Transverse colon (tissue), 4 donors: ENCODE results near the gene CLASP2. TPM values are rescaled to one million over a fixed set of nuclear protein-coding genes. Genes with fewer than 3 reads are reported as not detected.
"Not testable (repeated sequence)": the region's sequence is repeated elsewhere in the genome, so short reads cannot be mapped to it uniquely, and the experiment has no call there.

ENCODE experiments used
- DNase-seq: peaks from one replicate; pipeline ENCODE4 v3.0.0-alpha.2; 2019
- H3K27ac ChIP-seq, 4 donors: fragments of 200-600 bp; sonication (generic); 2 replicates each; pipeline ENCODE4 v1.5.1; 2016 to 2018; ENCODE audit warnings: inconsistent platforms in 4 of 4
- H3K27me3 ChIP-seq: fragments of 200-600 bp; sonication (generic); 2 replicates; pipeline ENCODE4 v1.5.1; 2017; ENCODE audit warnings: inconsistent platforms
- H3K36me3 ChIP-seq, 4 donors: fragments of 200-600 bp; sonication (generic); 2 replicates each; pipeline ENCODE4 v1.5.1; 2017 to 2019; ENCODE audit warnings: inconsistent platforms in 4 of 4
- H3K4me1 ChIP-seq, 4 donors: fragments of 200-600 bp; sonication (generic); 2 replicates each; pipeline ENCODE4 v1.5.1; 2017 to 2020; ENCODE audit warnings: inconsistent platforms in 4 of 4
- H3K4me3 ChIP-seq, 4 donors: fragments of 200-600 bp; sonication (generic); 1 replicate in 1 of 4; 2 replicates in 3 of 4; pipeline versions ENCODE4 v1.5.1 to v1.6.1; 2017 to 2019; ENCODE audit warnings: inconsistent platforms in 4 of 4
- H3K9me3 ChIP-seq, 2 donors: fragments of 200-600 bp; sonication (generic); 2 replicates each; pipeline ENCODE4 v1.5.1; 2017 to 2019; ENCODE audit warnings: inconsistent platforms in 2 of 2
- CTCF ChIP-seq, 5 experiments: fragments of 200-600 bp in 3 of 5; fragments of 450-650 bp in 2 of 5; sonication (generic) in 3 of 5; IDR thresholded peaks; 1 replicate in 2 of 5; 2 replicates in 3 of 5; pipeline ENCODE4 v1.5.1; 2016 to 2017; ENCODE audit warnings: antibody characterized with exemption in 5 of 5, inconsistent platforms in 3 of 5, mild to moderate bottlenecking in 2 of 5, moderate library complexity in 1 of 5
- EP300 ChIP-seq: sonication (generic); formaldehyde crosslinking; IDR thresholded peaks from one replicate; pipeline ENCODE4 v1.6.1; 2017; ENCODE audit warnings: antibody characterized with exemption, low read depth
- POLR2A ChIP-seq: fragments of 450-650 bp; IDR thresholded peaks from one replicate; pipeline ENCODE4 v1.6.1; 2016; ENCODE audit warnings: antibody characterized with exemption, mild to moderate bottlenecking, moderate library complexity
- POLR2AphosphoS5 ChIP-seq, 3 donors: sonication (generic); formaldehyde crosslinking; IDR thresholded peaks; one replicate each; pipeline ENCODE4 v1.6.1; 2016; ENCODE audit warnings: antibody characterized with exemption in 3 of 3
- WGBS, 2 donors: methylation state at CpG; one replicate each; pipeline ENCODE4 v1.1.5; 2018; ENCODE audit warnings: low coverage in 1 of 2; 5-methylcytosine and 5-hydroxymethylcytosine counted together
- in situ Hi-C, 4 donors: fragments of 200-750 bp; cut with MboI; loops; one replicate each; pipeline versions ENCODE4 v1.15.0 to v1.15.1; 2017; ENCODE audit warnings: low sequenced_read_pairs in 3 of 4, low pct_ligation_motif_present in 1 of 4, low pct_unique_long_range_greater_than_20kb in 1 of 4
- intact Hi-C: fragments of 100-400 bp; cut with DNase I; formaldehyde crosslinking; loops from one replicate; pipeline ENCODE4 v1.15.1; 2023; ENCODE audit warnings: low total_unique reads
- total RNA-seq, 4 donors: library from RNA; depleted of rRNA; stranded (reverse); fragments of >200 nt; gene quantifications; one replicate each; pipeline ENCODE4 v1.1.0, GENCODE V29; 2016

Gene CLASP2
- total RNA-seq, 4 donors from 2014 or later, result 50.0 to 119 (median 56.6) TPM

- H3K4me3 ChIP-seq, result no peak overlapping the region
- intact Hi-C loops, result no loop called here
- no peak overlapping the region for H3K27ac ChIP-seq
- no peak for TF ChIP-seq POLR2A
- no peak for TF ChIP-seq EP300
- no peak for TF ChIP-seq POLR2AphosphoS5 (IDR thresholded peaks at IDR 0.05)
- no peak for TF ChIP-seq CTCF (IDR thresholded peaks at IDR 0.05)
- H3K9me3 ChIP-seq, result no peaks in the 10 kb centered on the region
- H3K36me3 ChIP-seq, result peaks cover 0 to 23% (median 4%) of the 10 kb centered on the region in 4 donors
- H3K27me3 ChIP-seq, result no peaks in the 10 kb centered on the region
- DNase-seq, result no peak
- 33 to 70% methylated on average over 1 of the region's 1 CpG for WGBS, 2 donors
- in situ Hi-C loops, result no loop called here
- H3K4me1 ChIP-seq, result no peaks in the 10 kb centered on the region
Measured at GRCh38 chr3:33681667-33682066, 36.4 kb downstream of the CLASP2 start.

- Histone ChIP-seq H3K9me3 (no peaks in the 10 kb centered on the region), H3K27ac (no peak overlapping the region), H3K4me3 (no peak overlapping the region), H3K36me3 (peaks cover 0 to 16% (median 4%) of the 10 kb centered on the region in 4 donors), H3K4me1 (no peaks in the 10 kb centered on the region), H3K27me3 (no peaks in the 10 kb centered on the region)
- TF ChIP-seq POLR2AphosphoS5 (IDR thresholded peaks at IDR 0.05) (no peak), POLR2A (no peak), CTCF (IDR thresholded peaks at IDR 0.05) (no peak), EP300 (no peak)
- intact Hi-C loops, result no loop called here
- no peak for DNase-seq
- 100% methylated on average over 1 of the region's 1 CpG for WGBS, 2 donors
- in situ Hi-C loops, result no loop called here
Measured at GRCh38 chr3:33678073-33678472, 40.0 kb downstream of the CLASP2 start.

- 92 to 96% methylated on average over 2 of the region's 3 CpGs for WGBS, 2 donors
Measured at GRCh38 chr3:33673436-33673835, 44.6 kb downstream of the CLASP2 start.

GRCh38 chr3:33668618-33669017 is 49.4 kb downstream of the CLASP2 start:
- no peak overlapping the region for H3K27ac ChIP-seq
- no peaks in the 10 kb centered on the region for H3K27me3 ChIP-seq
- no peaks in the 10 kb centered on the region for H3K4me1 ChIP-seq
- no peaks in the 10 kb centered on the region for H3K36me3 ChIP-seq
- TF ChIP-seq EP300 (no peak), POLR2A (no peak), CTCF (IDR thresholded peaks at IDR 0.05) (no peak), POLR2AphosphoS5 (IDR thresholded peaks at IDR 0.05) (no peak)
- 92% methylated on average over 2 to 5 of the region's 5 CpGs for WGBS, 2 donors
- DNase-seq, result no peak
- intact Hi-C loops, result loop anchor here (10.0 kb wide), 1 partner anchor 46 kb away; the partner anchor contains the start of gene CLASP2
- no peak overlapping the region for H3K4me3 ChIP-seq
- in situ Hi-C loops, result no loop called here
- H3K9me3 ChIP-seq, result no peaks in the 10 kb centered on the region

More at GRCh38 chr3:33673436-33673835, 44.6 kb downstream of the CLASP2 start:
- DNase-seq, intact Hi-C loops, H3K36me3 ChIP-seq, H3K4me1 ChIP-seq, H3K9me3 ChIP-seq, H3K27me3 ChIP-seq, in situ Hi-C loops, H3K27ac ChIP-seq, H3K4me3 ChIP-seq: not testable (repeated sequence)

GRCh38 chr3:33665294-33665693 is 52.8 kb downstream of the CLASP2 start:
- Histone ChIP-seq H3K4me1 (peaks cover 0 to 4% (median under 1%) of the 10 kb centered on the region in 4 donors), H3K9me3 (no peaks in the 10 kb centered on the region), H3K4me3 (no peak overlapping the region), H3K27ac (no peak overlapping the region), H3K36me3 (no peaks in the 10 kb centered on the region), H3K27me3 (no peaks in the 10 kb centered on the region)
- DNase-seq, result no peak
- intact Hi-C loops, result loop anchor here (10.0 kb wide), 1 partner anchor 50 kb away; the partner anchor contains the start of gene CLASP2
- TF ChIP-seq POLR2AphosphoS5 (IDR thresholded peaks at IDR 0.05) (no peak), EP300 (no peak), POLR2A (no peak), CTCF (IDR thresholded peaks at IDR 0.05) (no peak)
- in situ Hi-C loops, result no loop called here
- WGBS, 2 donors, result 79 to 85% methylated on average over 2 of the region's 2 CpGs
